CD4-positive, alpha-beta T cell treated with Interferon alpha-2 for 1 hour (primary cell): ENCODE measurements around the gene ARIH1.
A peak's percentile ranks its signal among the peaks of the same experiment; 100 is the strongest.

Experiments
- DNase-seq, 2 donors: peaks; one replicate each; pipeline ENCODE4 v3.0.0-alpha.2; 2020 to 2022

Gene ARIH1

GRCh38 chr15:72488558-72488957 lies 14.4 kb downstream of the ARIH1 start:
- no peak for DNase-seq

- no peak for DNase-seq
Measured at GRCh38 chr15:72489943-72490554, 15.9 kb downstream of the ARIH1 start.

GRCh38 chr15:72491768-72492167 lies 17.6 kb downstream of the ARIH1 start:
- DNase-seq = no peak

- DNase-seq = no peak
Measured at GRCh38 chr15:72492733-72493132, 18.6 kb downstream of the ARIH1 start.

GRCh38 chr15:72493220-72493619 lies 19.1 kb downstream of the ARIH1 start:
- no peak for DNase-seq

GRCh38 chr15:72495007-72495406 lies 20.9 kb downstream of the ARIH1 start:
- DNase-seq = no peak

GRCh38 chr15:72496783-72497182 lies 22.7 kb downstream of the ARIH1 start:
- DNase-seq = no peak

GRCh38 chr15:72497402-72497801 lies 23.3 kb downstream of the ARIH1 start:
- DNase-seq = no peak

GRCh38 chr15:72502220-72502809 lies 28.2 kb downstream of the ARIH1 start:
- DNase-seq = no peak

- peak in 1 of 2 donors; percentile 21 for DNase-seq
Measured at GRCh38 chr15:72503147-72503546, 29.0 kb downstream of the ARIH1 start.

- no peak for DNase-seq
Measured at GRCh38 chr15:72507402-72508092, 33.4 kb downstream of the ARIH1 start.

- no peak for DNase-seq
Measured at GRCh38 chr15:72509484-72509883, 35.4 kb downstream of the ARIH1 start.

- DNase-seq = no peak
Measured at GRCh38 chr15:72511536-72511935, 37.4 kb downstream of the ARIH1 start.

GRCh38 chr15:72515591-72516389 lies 41.7 kb downstream of the ARIH1 start:
- no peak for DNase-seq

GRCh38 chr15:72516777-72517176 lies 42.6 kb downstream of the ARIH1 start:
- DNase-seq = no peak

GRCh38 chr15:72521682-72522081 lies 47.6 kb downstream of the ARIH1 start:
- DNase-seq = no peak

GRCh38 chr15:72532991-72533601 lies 59.0 kb downstream of the ARIH1 start:
- DNase-seq = peak; percentile 18 to 42

GRCh38 chr15:72534523-72534922 lies 60.4 kb downstream of the ARIH1 start:
- peak in 1 of 2 donors; percentile 53 for DNase-seq

- DNase-seq = no peak
Measured at GRCh38 chr15:72535911-72536310, 61.8 kb downstream of the ARIH1 start.

GRCh38 chr15:72536506-72536905 lies 62.4 kb downstream of the ARIH1 start:
- DNase-seq = no peak

GRCh38 chr15:72538931-72539330 lies 64.8 kb downstream of the ARIH1 start:
- no peak for DNase-seq

- DNase-seq = no peak
Measured at GRCh38 chr15:72540606-72541237, 66.6 kb downstream of the ARIH1 start.

- DNase-seq = no peak
Measured at GRCh38 chr15:72541674-72542073, 67.5 kb downstream of the ARIH1 start.
